HTERT RPE-1 (cell line): ENCODE results near the gene IRAK1.
"Not testable (repeated sequence)": the region's sequence is repeated elsewhere in the genome, so short reads cannot be mapped to it uniquely, and the experiment has no call there.

Experiments
- in situ Hi-C: fragments of 300-500 bp; cut with MboI; formaldehyde crosslinking; loops from 4 replicates; pipeline ENCODE4 v1.14.3; 2020; ENCODE audit warnings: low sequenced_read_pairs

IRAK1 gene

GRCh38 chrX:154002215-154002719 lies 17.4 kb downstream of the IRAK1 start:
- in situ Hi-C loops, result no loop called here

- in situ Hi-C loops, result no loop called here
These were observed 19.7 kb downstream of the IRAK1 start for GRCh38 chrX:154000051-154000450.

DNA sequence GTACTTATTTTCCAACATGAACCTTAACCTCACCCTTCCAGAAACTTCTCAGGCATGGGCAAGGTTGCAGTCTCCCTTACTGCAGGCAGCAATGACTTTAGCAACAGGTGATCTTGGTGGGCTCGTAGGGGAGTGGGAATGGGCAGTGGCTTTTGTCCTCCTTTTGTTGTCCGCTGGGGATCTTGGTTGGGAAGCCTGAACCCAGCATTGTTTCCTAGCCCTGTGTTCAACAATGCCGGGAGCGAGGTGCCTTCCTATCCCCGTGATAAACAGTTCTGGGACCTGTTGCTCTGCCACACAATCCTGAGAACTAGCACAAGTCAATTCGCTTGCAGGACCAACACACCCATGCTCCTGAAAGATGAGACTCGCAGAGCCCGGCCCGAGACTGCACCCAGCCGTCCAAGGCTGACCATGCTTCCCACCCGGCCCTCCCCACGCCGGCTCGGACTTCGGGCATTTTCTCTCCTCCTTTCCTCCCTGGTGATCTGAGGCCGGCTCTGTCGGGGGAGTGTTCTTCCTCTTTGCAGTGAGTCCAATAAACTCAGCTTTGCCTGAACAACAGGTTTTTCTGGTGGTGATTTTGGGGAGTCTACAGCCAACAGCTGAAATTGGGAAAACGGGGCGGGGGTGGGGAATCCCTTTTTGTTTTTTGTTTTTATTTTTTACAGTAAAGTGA lies 20.2 kb downstream of the IRAK1 start:
- in situ Hi-C loops, result no loop called here

DNA sequence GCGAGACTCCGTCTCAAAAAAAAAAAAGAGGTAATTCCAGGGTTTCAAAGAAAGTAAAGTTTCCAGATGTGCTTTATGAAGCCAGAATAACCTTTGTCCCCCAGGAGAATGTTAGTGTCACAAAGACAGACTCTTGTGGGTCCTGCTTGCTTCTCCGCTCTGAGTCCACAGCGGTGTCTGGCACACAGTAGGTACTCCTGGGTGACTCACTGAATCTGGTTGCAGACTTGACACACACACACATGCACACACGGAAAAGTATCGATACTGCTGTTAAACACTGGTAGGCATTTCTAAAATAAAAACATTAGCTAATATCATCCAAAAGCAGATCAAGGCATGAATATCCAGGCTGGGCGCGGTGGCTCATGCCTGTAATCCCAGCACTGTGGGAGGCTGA lies 24.2 kb downstream of the IRAK1 start:
- in situ Hi-C loops, result no loop called here

GRCh38 chrX:153994398-153994797 lies 25.3 kb downstream of the IRAK1 start:
- in situ Hi-C loops, result not testable (repeated sequence)

- in situ Hi-C loops, result no loop called here
These were observed 25.7 kb downstream of the IRAK1 start for GRCh38 chrX:153993978-153994377.

DNA sequence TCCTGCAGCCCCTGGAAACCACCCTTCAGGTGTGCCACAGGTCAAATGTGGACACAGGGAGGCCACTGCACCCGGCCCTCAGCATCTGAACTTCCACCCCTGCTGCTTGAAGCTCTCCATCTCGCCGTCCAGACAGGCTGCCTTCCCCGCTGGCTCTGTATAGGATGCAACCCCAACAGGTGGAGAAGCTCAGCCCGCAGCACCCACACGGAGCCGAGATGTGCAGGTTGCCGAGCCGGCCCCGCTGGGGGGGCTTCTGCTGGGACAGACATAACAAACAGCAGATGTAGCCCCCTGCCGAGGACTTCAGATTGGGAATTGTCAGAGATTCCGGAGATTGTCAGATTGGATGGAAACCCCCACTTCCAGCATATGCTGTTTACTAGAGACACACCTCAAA lies 26.6 kb downstream of the IRAK1 start:
- in situ Hi-C loops, result no loop called here

- in situ Hi-C loops, result no loop called here
These were observed 27.5 kb downstream of the IRAK1 start for GRCh38 chrX:153992180-153992579.

DNA sequence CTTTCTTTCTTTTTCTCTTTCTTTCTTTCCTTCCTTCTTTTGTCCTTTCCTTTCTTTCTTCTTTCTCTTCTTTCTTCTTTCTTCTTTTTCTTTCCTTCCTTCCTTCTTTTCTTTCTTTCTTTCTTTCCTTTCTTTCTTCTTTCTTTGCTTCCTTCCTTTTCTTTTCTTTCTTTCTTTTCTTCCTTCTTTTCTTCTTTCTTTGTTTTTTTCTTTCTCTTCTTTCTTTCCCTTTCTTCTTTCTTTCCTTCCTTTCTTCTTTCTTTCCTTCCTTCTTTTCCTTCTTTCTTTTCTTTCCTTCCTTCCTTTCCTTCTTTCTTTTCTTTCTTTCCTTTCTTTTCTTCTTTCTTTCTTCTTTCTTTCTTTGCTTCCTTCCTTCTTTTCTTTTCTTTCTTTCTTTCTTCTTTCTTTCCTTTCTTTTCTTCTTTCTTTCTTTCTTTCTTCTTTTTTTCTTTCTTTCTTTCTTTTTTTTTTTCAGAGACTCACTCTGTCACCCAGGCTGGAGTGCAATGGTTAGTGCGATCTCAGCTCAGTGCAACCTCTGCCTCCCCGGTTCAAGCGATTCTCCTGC lies 28.6 kb downstream of the IRAK1 start:
- in situ Hi-C loops, result no loop called here

DNA sequence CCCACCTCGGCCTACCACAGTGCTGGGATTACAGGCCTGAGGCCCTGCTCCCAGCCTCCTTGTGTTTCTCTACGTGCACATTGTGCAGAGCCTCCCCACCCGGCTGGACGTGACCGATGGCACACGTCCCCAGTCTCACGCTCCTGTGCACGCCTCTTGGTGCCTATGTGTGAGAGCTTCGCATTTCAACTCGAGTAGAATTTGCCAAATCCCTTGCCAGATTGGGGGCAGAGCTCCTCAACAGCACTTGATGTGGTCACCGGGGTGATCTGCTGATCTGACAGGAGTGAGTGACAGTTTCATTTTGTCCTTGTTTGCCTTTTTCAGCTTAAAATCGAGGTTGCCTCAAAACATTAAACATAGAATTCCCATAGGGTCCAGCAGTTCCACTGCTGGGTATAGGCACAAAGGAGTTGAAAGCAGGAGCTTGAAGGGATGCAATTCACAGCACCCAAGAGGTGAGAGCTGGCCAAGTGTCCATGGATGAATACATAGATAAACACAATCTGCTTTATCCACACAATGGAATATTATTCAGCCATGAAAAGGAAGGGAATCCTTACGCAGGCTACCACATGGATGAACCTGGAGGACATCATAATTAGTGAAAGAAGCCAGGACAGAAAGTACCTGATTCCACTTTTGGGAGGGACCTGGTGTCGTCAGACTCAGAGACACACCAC lies 29.6 kb downstream of the IRAK1 start:
- in situ Hi-C loops, result no loop called here

GRCh38 chrX:153988493-153988892 lies 31.2 kb downstream of the IRAK1 start:
- in situ Hi-C loops, result no loop called here

DNA sequence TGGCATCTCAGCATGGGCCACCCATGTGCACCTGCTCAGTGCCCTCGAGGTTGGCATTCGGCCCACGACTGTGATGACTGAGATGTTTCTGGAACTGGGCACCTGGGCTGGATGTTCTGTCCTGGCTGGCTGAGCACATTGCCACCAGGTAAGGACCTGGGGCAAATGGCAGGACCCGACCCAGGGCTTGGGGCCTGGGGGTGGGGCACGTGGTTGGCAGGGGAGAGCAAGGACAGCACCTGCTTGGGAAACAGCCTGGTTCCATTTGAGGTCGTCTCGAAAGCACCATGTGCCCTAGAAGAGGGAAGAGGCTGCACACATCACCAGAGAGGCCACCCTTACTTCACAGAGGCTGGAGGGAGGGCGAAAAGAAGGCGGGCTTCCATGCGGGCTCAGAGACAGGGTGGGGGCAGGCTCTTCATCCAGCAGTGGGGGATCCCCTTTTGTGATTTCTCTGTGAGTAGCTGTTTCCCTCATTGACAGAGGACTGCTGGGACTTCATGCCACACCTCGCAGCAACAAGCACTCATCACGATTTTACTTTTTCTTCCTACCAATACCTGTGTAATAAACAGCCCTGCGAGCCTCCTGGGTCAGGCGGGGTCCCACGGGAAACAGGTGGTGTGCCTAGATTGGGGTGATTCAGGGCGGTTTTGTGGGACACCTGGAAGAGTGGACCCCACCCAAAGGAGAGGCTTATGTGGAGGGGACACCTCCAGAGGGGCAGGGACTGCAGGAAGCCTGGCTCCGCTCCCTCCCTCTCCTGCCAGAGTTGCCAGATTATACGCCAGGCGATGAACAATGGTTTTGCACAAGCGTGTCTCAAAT lies 35.1 kb downstream of the IRAK1 start:
- in situ Hi-C loops, result no loop called here

GRCh38 chrX:153983321-153983801 lies 36.3 kb downstream of the IRAK1 start:
- in situ Hi-C loops, result no loop called here

DNA sequence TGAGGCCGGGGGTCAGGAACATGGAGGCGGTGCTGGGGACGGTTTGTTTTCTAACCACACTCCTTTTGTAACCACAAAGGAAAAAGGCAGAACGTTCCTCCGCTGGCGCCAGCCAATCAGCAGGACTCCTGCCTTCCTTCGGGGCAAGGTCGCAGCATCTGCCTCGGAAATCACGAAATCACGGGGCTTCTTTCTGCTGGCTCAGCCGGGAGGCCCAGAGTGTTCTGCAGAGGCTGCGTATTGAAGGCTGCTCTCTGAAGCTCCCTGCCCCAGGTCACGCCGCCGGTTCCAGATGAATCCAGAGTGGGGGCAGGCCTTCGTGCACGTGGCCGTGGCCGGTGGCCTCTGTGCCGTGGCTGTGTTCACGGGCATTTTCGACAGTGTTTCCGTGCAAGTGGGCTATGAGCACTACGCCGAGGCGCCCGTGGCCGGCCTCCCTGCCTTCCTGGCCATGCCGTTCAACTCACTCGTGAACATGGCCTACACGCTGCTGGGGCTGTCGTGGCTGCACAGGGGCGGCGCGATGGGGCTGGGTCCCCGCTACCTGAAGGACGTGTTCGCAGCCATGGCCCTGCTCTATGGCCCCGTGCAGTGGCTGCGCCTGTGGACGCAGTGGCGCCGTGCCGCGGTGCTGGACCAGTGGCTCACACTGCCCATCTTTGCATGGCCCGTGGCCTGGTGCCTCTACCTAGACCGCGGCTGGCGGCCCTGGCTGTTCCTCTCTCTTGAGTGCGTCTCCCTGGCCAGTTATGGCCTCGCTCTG lies 37.8 kb downstream of the IRAK1 start:
- in situ Hi-C loops, result no loop called here

GRCh38 chrX:153981231-153981630 lies 38.5 kb downstream of the IRAK1 start:
- in situ Hi-C loops, result no loop called here

GRCh38 chrX:153980394-153980793 lies 39.3 kb downstream of the IRAK1 start:
- in situ Hi-C loops, result not testable (repeated sequence)

GRCh38 chrX:153974726-153975286 lies 44.9 kb downstream of the IRAK1 start:
- in situ Hi-C loops, result no loop called here

GRCh38 chrX:153974003-153974725 lies 45.5 kb downstream of the IRAK1 start:
- in situ Hi-C loops, result no loop called here
